SK-MEL-5 (cell line): ENCODE data around the gene SKAP2. TPM values are rescaled to one million over a fixed set of nuclear protein-coding genes. Genes with fewer than 3 reads are reported as not detected.
A peak's percentile ranks its signal among the peaks of the same experiment; 100 is the strongest.
"Not testable (repeated sequence)": the region's sequence is repeated elsewhere in the genome, so short reads cannot be mapped to it uniquely, and the experiment has no call there.

ENCODE experiments used
- DNase-seq: peaks from one replicate; pipeline ENCODE4 v3.0.0-alpha.2; 2016; ENCODE audit warnings: low read depth, low spot score
- in situ Hi-C: cut with HindIII; loops from 2 replicates; pipeline ENCODE4 v1.10.0; 2016; ENCODE audit warnings: low sequenced_read_pairs, high pct_unique_total_duplicates, low pct_unique_long_range_greater_than_20kb
- total RNA-seq: library from RNA; depleted of rRNA; stranded (reverse); fragments of >200 nt; shearing (Covaris generic); gene quantifications from 2 replicates; pipeline ENCODE4 v1.2.3, GENCODE V29; 2014

SKAP2 gene
- total RNA-seq, 1 experiment from 2014 or later: 37.1 TPM

GRCh38 chr7:26859720-26860119 is 4.7 kb downstream of the SKAP2 start:
- in situ Hi-C loops: loop anchor here (10.0 kb wide), 1 partner anchor 265 kb away; no protein-coding TSS in a partner anchor
- DNase-seq: no peak

DNA sequence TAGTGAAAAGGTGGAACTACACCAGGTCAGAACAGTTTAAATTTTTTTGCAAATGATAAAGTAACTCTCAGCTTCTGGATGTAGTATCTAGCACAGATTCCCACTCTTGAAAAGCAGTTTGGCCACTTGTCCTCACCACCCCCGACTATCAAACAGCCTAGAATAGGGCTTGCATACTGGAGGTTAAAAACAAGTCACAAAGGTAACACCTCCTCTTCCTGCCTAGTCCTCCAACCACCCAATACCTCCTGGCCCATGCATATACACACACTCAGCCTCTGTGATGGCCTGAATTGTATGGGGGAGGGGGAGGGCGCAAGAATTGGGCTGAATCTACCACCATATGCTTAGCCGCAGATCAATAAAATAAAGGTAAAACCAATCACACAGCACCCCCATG is 5.7 kb downstream of the SKAP2 start:
- in situ Hi-C loops: loop anchor here (10.0 kb wide), 1 partner anchor 266 kb away; no protein-coding TSS in a partner anchor

GRCh38 chr7:26858241-26858715 is 6.1 kb downstream of the SKAP2 start:
- DNase-seq: no peak
- in situ Hi-C loops: loop anchor here (10.0 kb wide), 1 partner anchor 267 kb away; no protein-coding TSS in a partner anchor

More for the DNA sequence above, 5.7 kb downstream of the SKAP2 start:
- no peak for DNase-seq

- in situ Hi-C loops: loop anchor here (10.0 kb wide), 1 partner anchor 267 kb away; no protein-coding TSS in a partner anchor
- no peak for DNase-seq
These were observed 6.7 kb downstream of the SKAP2 start for GRCh38 chr7:26857506-26858240.

DNA sequence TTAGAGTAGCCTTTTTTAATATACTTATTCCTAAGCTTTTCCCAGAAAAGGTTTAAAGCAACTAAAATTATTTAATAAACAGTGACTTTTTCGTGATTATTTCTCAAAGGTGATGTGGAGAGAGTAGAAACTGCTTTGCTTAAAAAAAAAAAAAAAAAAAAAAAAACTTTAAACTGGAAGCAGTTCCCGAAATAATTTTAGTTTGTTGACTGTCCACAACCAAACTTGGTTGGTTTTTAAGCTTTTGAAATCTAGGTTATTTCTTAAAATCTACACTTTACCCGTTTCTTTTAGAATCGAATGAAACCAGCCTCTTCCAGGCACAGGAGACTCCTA is 7.3 kb downstream of the SKAP2 start:
- in situ Hi-C loops: loop anchor here (10.0 kb wide), 1 partner anchor 268 kb away; no protein-coding TSS in a partner anchor
- no peak for DNase-seq

GRCh38 chr7:26856176-26856985 is 8.0 kb downstream of the SKAP2 start:
- peak; percentile 28 for DNase-seq
- in situ Hi-C loops: loop anchor here (10.0 kb wide), 1 partner anchor 268 kb away; no protein-coding TSS in a partner anchor

- no peak for DNase-seq
- in situ Hi-C loops: loop anchor here (10.0 kb wide), 1 partner anchor 270 kb away; no protein-coding TSS in a partner anchor
These were observed 9.2 kb downstream of the SKAP2 start for GRCh38 chr7:26854876-26855855.

GRCh38 chr7:26853788-26854393 is 10.5 kb downstream of the SKAP2 start:
- in situ Hi-C loops: loop anchor here (10.0 kb wide), 1 partner anchor 271 kb away; no protein-coding TSS in a partner anchor
- peak; percentile 79 for DNase-seq

- in situ Hi-C loops: loop anchor here (10.0 kb wide), 1 partner anchor 275 kb away; no protein-coding TSS in a partner anchor
- DNase-seq: no peak
These were observed 14.2 kb downstream of the SKAP2 start for GRCh38 chr7:26850193-26850651.

DNA sequence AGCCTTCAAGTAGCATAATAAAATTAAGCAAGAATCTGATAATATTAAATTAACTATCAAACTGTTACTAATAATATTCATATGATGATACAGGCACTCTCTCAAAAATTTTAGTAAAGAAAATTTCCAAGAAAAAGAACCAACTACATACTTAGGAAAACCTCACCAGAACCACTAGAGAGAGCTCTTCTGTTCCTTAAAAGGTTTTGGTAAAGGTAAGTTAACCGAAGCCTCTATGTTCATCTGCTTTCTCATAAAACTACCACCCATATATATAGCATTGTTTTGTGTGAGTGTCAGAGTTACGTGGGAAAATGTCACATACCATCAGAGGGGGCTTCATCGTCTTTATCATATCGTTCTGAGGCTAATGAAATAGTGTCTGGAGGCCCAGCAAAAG is 20.7 kb downstream of the SKAP2 start:
- peak; percentile 39 for DNase-seq
- in situ Hi-C loops: no loop called here

DNA sequence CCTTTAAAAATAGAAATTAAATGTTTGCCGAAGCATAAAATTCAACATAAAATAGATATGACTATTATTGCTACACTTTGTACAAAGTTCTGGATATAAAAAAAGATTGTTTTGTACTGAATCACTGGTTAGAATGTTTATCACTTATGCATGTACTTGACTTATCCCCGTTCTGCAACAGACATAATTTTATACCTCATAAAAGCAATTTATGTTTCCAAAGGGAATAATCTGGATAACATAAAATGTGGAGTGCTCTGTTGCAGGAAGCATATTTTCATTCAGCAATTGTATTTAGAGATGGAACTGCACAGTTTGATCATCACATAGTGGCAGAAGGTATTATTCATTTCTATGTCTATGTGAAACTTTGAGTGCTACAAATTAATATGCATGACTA is 21.5 kb downstream of the SKAP2 start:
- in situ Hi-C loops: no loop called here
- DNase-seq: no peak

DNA sequence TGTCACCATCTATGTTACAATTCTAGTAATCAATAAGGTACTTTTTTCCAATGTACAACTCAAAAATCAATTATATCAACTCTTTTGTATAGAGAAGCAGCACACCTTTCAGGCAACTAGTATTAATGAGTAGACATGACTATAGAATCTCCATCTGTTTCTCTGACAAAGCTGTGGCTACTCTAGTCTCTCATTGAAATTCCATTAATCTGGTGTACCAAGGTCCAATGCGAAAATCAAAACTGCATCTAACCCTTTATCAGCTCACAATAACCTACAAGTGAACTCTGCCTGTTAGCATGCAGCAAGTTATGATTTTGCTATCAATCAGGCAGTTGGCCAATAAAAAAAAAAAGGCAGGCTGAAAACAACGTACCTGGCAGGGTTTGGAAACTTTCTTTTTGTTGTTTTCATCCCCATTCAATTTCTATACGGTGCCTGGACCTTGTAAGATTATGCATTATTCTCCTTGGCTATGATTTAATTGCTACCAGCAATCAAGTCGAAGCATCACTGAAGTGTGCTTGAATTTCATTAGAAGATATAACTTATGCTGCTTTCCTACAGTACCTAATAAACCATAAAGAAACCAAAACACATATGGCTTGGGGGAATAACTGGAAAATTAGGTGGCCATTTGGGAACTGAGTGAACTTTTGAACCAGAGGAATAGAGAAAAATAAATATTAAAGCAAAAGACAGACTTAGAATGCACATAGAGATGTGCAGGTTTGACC is 23.2 kb downstream of the SKAP2 start:
- no peak for DNase-seq
- in situ Hi-C loops: no loop called here

DNA sequence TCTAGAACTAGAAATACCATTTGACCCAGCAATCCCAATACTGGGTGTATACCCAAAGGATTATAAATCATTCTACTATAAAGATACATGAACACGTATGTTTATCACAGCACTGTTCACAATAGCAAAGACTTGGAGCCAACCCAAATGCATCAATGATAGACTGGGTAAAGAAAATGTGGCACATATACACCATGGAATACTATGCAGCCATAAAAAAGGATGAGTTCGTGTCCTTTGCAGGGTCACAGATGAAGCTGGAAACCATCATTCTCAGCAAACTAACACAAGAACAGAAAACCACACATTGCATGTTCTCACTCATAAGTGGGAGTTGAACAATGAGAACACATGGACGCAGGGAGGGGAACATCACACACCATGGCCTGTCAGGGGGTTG is 27.6 kb downstream of the SKAP2 start:
- DNase-seq, in situ Hi-C loops: not testable (repeated sequence)

DNA sequence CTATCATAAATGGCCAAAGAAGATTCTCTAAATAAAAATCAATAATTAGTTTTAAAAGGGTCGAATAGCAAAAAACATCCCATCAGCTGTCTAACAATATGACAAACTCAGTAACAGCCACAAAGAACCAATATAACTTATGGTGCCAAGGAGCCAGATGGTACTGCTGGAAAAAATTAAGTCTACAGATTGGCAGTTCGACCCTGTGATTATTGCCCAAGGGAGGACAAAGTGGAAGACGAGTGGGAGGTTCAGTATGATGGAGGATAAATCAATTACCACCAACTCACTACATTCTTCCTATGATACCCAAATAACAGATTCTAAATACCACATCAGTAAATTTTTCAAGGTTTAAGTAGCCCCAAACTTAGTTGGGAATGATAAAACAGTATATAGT is 49.0 kb downstream of the SKAP2 start:
- in situ Hi-C loops: no loop called here
- DNase-seq: no peak

DNA sequence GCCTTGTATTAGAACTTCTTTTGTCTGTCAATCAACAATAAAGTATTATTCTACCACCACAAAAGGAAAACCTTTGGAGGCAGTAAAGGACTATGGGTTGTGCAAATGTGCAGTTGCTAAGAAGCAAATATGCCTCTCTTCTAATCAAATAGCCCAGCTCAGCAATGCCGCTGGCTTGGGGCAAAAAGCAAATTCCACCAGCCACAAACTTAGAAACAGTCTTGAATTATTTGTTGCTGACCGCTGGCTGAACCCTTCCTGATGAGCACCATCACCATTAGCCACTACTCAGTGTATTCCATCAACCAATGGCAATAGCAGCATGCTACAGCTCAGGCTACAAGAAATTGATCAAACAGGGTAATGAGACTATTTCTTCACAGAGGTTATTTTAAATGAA is 51.0 kb downstream of the SKAP2 start:
- peak; percentile 26 for DNase-seq
- in situ Hi-C loops: no loop called here

DNA sequence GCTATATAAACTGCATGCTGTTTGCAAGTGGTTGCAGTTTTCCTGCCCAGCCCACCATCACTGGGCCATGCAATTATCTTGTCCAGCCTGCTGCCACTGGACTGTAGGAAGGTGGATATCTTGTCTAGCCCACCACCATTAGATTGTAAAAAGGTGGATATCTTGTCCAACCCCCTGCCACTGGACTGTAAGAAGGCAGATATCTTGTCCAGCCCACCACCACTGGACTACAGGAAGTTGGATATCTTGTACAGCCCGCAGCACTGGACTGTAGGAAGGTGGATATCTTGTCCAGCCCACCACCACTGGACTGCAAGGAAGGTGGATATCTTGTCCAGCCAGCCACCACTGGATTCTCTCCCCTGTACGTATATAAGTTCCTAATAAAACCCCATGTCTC is 69.8 kb downstream of the SKAP2 start:
- in situ Hi-C loops: no loop called here
- no peak for DNase-seq
